ENCODE results near the gene PRKCQ.
"Not testable (repeated sequence)": the region's sequence is repeated elsewhere in the genome, so short reads cannot be mapped to it uniquely, and the experiment has no call there.

The PRKCQ gene

DNA sequence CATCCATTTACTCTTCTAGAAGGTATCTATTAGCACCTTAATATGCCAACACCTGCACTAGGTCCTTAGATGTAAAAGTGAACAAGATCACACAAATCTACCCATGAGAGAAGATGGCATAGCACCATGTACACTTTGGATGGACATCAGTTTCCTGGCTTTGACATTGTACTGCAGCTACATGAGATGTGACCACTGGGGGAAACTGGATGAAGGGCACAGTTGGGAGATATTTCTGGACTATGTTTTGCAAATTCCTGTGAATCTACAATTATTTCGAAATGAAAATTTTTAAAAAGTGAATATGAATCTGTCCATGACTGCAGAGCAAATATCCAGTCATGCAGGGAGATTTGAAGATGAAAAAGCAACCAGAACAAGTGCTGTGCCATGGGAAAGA lies 124.5 kb downstream of the PRKCQ start:
- no peak for DNase-seq (ENCODE audit: low spot score)

DNA sequence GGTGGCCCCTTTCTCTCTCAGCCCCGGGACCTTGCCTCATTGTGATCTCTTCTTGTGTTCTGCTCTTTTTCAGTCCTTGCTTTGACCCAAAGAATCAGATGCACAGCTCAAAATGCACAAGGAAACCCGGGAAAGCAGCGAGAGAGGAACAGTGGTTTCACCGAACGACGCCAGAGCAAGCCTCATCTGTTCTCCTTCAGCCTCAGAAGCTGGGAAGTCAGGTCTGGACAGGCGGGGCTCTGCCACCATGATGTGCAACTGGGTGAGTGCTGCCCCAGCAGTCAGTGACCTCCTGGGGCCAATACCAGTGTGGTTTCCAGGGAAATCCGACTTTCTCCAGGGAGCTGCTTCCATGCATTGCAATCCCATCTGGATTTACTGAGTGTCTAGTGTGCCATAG lies 133.4 kb downstream of the PRKCQ start:
- DNase-seq (ENCODE audit: low spot score) = no peak

DNA sequence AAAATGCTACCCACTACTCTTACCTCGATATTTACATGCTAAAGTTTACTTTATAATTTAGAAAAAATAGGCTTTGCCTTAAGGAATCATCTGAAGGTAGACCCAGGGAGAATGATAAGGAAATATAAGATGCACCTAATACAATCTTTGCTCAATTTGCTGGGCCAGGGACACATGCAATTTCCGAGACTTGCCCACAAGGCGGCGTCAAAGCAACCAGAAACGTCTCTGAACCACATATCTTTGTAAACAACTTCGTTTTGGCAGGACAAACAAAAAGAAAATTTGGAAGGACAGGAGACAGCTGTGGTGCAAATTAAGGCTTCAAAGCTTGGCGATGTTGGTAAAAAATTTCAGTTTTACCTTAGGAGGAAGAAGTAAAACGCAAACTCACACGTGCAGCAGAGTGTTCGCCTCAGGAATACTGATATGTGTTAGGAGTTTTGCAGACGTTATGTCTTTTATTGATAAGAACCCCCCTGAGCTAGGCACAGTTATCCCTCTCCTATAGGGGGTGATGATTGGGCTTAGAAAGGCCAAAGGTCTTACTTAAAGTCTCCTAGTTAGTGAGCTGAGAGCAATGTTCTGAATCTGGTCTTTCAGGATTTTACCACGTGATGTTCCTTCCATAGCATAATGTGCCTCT lies 134.3 kb downstream of the PRKCQ start:
- DNase-seq (ENCODE audit: low spot score) = peak; percentile 34

DNA sequence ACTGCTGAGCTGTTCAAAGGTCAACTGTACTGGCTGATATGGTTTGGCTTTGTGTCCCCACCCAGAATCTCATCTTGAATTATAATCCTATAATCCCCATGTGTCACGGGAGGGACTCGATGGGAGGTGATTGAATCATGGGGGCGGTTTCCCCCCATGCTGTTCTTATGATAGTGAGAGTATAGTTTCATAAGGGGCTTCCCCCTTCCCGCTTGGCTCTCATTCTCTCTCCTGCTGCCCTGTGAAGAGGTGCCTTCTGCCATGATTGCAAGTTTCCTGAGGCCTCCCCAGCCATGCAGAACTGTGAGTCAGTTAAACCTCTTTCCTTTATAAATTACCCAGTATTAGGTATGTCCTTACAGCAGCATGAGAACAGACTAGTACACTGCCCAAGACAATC lies 140.2 kb downstream of the PRKCQ start:
- not testable (repeated sequence) for DNase-seq (ENCODE audit: low spot score)

DNA sequence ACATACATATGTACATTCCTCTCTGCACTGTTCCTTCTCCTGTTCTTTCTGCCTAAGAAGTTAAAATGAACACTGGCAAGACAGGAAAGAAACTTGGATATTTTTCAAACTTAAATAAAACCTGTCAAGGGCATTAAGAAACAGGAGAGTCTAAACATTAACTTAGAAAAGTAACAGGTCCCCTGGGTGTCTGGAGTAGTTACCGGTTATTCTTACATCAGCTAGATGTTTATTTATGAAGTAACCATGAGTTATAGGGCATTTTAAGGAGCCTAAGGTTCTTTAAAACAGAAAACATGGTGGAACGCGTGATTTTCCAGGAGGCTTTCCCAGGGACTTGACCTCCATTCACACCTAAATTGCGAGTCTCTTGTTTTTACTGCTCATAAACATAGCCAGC lies 148.2 kb downstream of the PRKCQ start:
- no peak for DNase-seq (ENCODE audit: low spot score)

DNA sequence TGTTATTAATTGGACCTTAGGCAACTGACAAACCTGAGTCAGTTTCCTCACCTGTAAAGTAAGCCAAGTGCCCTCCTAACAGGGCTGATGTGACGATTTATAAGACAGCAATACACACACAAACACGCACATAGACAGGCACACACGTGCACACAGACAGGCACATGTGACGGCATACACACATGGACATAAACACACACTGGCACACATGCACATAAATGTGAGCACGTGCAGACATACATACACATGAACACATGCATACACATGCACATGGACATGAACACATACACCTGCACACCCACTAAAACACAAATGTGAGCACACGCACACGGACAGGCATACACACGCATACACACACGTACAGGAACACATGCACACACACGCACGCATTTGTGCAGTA lies 148.9 kb downstream of the PRKCQ start:
- DNase-seq (ENCODE audit: low spot score) = no peak

DNA sequence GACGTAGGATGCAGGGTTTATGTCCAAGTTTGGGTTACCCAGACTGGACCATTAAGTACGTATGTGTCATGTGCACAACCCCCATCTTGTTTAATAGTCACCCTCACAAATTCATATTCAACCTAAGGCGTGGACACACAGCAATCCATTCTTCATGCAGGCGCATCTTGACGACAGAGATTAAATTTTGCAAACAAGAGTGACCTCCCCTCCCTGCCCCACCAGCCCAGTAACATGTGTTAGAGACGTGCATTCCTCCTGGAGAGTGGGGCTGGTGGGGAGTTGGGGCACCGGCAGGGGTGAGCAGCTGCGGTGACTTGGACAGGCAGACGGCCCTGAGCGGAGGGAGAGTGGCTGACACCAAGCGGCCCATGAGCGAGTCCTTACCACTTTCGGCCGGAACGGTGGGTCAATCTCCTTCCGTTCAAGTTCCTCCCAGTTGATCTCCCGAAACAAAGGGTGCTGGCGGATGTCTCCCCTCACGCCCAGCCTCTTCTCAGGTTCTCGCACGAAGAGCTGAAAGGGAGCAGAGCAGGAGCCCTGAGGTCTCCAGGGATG lies 149.6 kb downstream of the PRKCQ start:
- no peak for DNase-seq (ENCODE audit: low spot score)

DNA sequence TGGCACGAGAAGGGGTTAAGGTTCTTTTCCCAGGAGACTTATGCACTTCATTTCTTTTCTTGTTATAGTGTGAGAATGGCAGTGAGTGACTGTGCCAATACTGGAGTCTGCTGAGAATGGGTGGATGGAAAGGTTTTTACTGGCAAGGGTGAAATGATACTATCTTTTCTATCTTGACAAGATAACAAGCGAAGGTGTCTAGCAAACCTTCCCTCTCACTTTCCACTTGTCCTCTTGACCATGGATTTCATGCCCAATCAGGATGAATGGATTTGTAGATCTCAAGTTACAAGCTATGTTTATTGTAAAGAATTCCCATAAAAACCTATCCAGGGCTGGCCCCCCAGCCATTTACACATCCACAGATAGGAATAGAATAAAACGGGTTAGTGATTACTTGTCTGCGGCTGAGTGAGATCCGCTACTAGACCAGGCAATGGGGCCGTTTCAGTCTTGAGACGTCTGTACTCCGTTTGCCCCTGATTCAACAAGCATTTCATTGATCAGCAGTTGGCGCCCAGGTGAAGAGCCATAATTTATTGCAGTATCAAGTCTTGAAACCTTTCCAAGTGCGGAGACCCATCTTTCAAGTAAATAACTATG lies 152.6 kb downstream of the PRKCQ start:
- DNase-seq (ENCODE audit: low spot score) = no peak

DNA sequence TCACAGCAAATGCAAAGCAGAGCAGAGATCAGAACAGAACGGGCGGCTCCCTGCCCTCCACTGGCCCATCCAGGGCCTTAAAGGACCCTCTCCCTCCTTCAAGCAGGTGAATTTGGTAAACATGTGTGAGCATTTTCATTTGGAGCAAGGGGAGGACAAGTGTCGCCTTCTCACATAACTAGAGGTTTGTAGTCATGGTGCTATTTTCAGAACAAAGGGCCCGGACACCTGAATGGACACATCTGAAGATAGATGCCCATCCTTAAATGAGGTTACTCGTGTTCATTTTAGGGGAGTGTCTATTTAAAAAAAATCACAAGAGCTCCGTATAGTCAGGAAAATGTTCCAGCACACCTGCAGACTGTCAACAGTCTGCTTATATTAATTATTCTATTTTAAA lies 153.8 kb downstream of the PRKCQ start:
- DNase-seq (ENCODE audit: low spot score) = no peak

DNA sequence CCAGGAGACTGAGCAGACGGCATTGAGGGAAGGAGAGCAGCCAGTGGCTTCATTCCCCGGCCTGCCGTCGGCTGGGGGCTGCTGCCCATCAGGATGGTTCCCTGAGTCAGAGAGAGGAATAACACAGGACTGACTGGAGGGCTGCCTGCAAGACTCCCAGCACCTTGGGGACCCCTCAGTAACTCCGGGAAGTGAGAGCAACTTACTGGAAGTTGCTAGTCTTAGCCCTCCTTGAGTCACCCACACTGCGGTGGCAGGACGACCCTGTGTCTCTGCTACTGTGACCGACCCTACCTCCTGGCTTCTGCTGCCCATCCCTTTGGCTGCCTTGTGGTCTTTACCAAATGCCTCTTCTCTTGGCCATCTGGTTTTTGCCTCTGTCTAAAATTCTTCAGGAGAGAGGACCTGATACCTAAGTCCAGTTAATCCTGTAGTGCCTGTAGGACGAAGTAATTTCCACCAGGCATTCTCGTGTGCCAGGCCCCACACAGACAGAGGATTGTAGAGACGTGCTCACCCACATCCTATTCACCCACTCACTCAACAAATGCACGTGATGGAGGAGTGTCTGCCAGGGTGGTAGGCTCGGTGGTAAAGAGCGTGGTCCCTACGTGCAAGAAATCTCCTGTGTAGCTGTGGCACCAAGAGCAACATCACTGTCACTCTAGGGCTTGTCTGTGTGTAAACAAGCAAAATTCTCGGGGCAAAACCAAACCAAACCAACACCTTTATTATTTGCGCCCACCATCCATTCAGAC lies 156.5 kb downstream of the PRKCQ start:
- no peak for DNase-seq (ENCODE audit: low spot score)

DNA sequence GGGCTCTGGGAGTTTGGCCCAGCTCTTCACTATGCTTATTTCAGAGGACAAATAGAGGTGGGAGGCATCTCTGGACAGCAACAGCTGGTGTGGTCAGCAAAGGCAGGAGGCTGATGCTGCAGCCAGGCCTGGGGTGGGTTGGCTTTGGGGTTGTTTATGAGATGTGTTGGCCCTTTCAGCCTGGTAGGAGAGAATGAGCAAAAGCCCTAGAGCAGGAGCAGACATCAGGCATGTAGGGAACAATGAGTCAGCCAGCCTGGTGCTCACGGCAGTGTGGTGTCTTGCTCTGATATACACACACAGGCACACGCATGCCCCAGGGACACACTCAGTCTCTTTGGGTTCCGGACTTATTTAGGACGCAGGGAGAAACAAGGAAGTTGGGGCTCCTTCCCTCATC lies 157.1 kb downstream of the PRKCQ start:
- DNase-seq (ENCODE audit: low spot score) = no peak

DNA sequence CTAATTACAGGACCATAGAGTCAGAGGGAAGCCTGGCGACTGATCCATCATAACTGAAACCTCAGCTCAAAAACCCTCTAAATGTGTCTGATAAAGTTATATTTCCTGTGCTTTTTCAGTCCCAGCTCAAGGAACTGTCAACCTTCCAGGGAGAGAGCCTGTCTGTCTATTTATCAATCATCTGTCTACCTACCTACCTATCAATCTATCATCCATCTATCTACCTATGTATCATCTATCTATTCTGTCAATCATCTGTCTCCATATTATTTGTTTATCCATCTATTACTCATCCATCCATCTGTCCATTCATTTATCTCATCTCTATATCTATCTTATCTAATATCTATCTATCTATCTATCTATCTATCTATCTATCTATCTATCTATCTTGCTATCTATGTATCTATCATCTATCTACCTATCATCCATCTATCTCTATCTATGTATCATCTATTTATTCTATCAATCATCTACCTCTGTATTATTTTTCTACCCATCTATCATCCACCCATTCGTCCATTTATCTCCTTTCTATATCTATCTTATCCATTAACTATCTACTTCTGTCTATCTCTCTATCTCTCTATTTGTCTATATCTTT lies 161.4 kb downstream of the PRKCQ start:
- no peak for DNase-seq (ENCODE audit: low spot score)

DNA sequence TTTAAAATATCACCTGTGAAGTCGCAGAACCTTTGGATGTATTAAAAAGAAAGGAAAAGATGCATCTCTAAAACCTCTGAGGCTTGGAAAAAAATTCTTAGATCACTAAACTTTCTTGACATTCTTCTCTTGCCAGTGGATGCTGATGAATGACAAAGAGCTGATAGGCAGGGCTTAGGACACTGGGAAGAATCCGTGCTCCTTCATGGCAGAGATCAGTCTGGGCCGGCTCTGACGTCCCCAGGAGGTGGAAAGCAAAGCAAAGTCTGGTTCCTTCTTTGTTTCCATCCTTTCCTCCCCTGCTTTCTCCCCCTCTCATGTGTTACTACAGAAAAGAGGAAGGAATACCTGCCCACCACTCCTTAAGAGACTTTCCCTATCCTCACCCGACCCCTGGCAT lies 161.9 kb downstream of the PRKCQ start:
- no peak for DNase-seq (ENCODE audit: low spot score)

DNA sequence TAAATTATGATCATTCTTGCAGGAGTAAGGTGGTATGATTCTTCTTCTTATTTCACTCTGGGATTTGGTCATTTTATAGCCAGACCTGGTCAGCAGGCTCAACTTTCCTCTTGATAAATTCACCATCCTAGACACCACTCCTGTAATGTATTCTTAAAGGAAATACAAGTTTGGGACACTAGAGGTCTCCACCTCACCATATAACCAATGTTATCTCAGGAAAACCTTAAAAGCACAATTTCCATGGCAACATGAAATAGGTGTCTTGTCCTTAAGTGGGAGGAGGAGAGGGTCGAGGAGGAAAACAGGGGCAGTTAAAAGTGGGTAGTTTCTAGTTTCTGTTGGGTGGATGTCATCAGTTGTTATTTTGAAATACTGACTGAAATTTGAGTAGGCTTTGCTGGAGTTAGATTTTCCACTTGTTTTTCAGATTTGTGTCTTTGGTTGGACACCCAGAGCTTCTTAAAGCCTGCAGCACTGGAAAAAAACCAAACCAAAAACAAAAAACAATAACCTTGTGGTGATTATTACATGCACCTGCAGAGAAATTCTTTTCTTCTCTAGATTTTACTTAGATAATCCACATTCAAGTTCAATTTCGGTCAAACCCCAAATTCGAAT lies 163.1 kb downstream of the PRKCQ start:
- peak; percentile 40 for DNase-seq (ENCODE audit: low spot score)

DNA sequence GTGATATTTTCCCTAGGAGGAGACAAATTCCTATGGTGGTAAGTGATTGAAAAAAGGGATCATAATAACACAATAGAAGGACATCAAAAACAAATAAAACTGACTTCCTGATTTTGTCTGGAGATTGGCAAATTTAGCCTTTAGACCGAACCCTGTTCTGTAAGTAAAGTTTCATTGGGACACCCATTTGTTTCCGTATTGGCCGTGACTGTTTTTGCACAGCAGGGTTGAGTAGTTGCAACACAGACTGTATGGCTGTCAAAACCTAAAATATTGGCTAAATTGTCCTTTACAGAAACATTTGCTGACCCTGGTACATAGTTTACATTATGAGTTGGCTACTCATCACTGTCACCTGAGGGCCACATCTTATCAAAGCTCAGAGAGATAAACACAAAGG lies 168.6 kb downstream of the PRKCQ start:
- DNase-seq (ENCODE audit: low spot score) = no peak

DNA sequence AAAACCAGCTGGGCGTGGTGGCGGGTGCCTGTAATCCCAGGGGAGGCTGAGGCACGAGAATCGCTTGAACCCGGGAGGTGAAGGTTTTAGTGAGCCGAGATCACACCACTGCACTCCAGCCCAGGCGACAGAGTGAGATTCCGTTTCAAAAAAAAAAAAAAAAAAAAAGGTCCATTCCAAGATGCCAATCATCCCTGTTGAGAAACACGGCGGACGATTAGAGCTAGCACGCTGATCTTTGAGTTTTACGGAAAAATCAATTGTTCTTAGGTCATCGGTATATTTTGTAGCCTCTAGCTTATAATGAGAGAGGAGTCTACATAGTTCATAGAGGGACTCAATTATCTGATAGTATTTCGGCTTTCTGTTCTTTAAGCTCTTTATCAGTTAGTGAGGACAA lies 169.2 kb downstream of the PRKCQ start:
- no peak for DNase-seq (ENCODE audit: low spot score)

DNA sequence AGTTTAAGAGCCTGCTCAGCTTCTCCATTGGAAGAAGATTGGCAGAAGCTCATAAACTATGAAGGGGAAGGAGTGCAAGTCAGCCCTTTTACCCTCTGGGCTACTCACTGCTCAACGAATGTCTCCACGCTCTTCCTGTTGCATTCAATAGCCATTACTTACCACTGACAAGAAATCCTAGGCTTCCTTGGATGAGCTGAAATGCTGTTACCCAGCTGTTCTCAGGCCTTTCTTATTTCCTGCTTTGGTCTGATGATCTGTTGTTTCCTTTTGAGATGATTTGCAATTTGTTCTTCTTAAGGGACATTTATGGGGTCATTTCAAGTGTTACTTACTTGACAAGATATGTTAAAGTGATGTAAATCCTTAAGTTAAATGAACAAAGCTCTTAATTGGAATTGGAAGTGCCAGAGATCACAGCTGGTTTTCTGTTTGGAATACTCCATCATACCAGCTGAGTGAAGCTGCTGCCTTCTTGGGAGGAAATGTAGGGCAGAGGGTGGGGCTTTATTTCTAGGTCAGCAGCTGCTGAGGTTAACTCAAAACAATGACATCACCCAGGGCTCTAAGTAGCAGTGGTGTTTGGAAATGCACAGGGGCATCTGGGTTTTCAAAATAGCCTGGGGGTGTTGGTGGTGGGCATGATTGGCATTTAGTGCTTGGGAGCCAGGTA lies 170.0 kb downstream of the PRKCQ start:
- DNase-seq (ENCODE audit: low spot score) = no peak

DNA sequence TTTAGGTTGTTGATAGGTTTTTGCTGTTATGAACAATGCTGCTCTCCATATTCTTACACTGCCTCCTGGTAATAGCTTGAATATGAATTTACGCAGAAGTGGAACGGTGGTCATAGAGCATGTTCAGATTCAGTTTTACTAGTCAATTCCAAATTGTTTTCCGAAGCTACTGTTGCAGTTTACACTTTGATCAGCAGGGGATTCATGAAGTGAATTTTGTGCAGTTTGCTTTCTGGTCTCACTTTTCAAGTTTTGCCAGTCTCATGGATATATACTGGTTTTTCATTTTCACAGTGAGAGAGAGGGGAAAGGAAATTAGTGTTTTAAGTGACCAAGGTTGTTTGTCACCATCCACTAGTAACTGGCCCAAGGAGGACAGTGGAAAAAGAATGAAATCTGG lies 171.3 kb downstream of the PRKCQ start:
- no peak for DNase-seq (ENCODE audit: low spot score)

DNA sequence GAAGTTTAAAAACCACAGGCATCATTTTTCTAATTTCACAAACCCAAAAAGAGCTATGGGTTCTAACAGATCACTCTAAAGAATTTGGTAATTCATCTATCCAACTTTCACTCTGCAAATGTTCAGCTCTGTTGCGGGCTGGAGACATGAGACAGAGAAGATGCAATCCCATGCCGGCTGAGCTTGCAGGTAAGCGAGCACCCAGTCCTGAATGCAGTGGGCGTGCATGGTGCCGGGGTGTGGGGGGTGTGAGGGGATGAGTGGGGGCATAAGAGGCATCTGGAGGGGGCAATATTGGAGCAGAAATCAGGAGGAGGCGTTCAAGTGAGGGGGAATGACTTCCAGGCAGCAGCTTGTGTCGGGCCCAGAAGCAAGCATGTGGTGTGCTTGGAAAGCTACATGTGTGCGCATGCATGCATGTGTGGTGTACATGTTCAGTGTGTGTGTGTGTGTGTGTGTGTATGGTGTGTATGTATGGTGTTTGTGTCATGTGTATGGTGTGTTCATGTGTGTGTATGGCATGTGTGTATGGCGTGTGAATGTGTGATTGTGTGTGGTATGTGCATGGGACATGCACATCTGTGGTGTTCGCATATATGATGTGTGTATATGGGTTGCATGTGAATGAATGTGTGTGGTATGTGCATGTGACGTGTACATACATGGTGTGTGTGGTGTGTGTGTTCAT lies 172.9 kb downstream of the PRKCQ start:
- DNase-seq (ENCODE audit: low spot score) = no peak

DNA sequence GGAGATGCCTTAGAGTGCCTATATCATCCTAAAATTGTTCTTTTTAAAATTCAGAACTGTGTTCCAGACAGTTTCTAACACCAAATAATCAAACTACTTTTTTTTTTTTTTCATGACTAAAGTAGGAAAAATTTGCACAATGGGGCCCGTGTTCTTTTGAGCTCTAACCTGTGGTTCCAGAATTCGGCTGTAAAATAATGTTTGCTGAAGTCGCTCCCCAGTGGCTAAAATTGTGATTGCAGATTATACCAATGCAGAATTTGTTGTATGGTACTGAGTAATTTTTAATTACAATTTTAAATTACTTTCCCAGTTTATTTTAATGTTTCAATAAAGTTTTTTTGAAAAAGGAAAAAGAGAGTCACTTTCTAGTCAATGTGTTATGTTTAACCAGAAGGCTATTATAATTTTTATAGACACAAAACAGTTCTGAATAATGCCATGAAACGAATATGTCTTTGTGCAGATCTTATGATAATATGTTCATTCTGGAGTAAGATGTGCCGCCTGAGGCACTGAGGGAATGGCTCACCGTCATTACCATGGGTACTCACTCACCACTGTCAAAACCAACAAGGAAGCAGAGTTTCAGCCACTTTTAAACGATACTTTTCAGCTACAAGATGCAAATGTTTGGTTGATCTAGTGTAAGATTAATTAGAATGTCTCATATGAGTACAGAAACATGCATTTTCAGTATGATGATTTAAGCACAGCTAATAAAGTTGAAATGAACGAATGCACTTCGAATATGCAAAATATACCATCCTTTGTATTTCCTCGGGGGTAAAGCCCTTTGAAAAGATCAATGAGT lies 173.6 kb downstream of the PRKCQ start:
- DNase-seq (ENCODE audit: low spot score) = peak; percentile 52
